ENCODE measurements around the gene CYP2A6. TPM values are rescaled to one million over a fixed set of nuclear protein-coding genes. Genes with fewer than 3 reads are reported as not detected.
"Not testable (repeated sequence)": the region's sequence is repeated elsewhere in the genome, so short reads cannot be mapped to it uniquely, and the experiment has no call there.

Gene CYP2A6
- not detected for polyA plus RNA-seq (2013, experiment 1 of 2)
- 0.51 TPM for polyA plus RNA-seq (2013, experiment 2 of 2)

- 83 to 100% methylated on average over 1 of the region's 3 CpGs for WGBS, 2 experiments (ENCODE audit: insufficient coverage in 2 of 2)
- H3K4me1 ChIP-seq (ENCODE audit: control insufficient read depth, insufficient read depth, low read length, poor library complexity, severe bottlenecking); H3K36me3 ChIP-seq (ENCODE audit: control insufficient read depth, insufficient read depth, low read length); H3K27ac ChIP-seq (ENCODE audit: low read depth, low read length, severe bottlenecking); H3K9me3 ChIP-seq (ENCODE audit: control insufficient read depth, low read length); H3K4me3 ChIP-seq (ENCODE audit: extremely low read depth, insufficient read depth, low read length, poor library complexity, severe bottlenecking): not testable (repeated sequence)
These were observed at the start of gene CYP2A6 for GRCh38 chr19:40850277-40850676. Gene CYP2A6 (minus strand): TSS chr19:40850447. CDS start chr19:40850426, 21 bp downstream.

- not testable (repeated sequence) for H3K4me1 ChIP-seq (ENCODE audit: control insufficient read depth, insufficient read depth, low read length, poor library complexity, severe bottlenecking); H3K27ac ChIP-seq (ENCODE audit: low read depth, low read length, severe bottlenecking); H3K4me3 ChIP-seq (ENCODE audit: extremely low read depth, insufficient read depth, low read length, poor library complexity, severe bottlenecking); H3K36me3 ChIP-seq (ENCODE audit: control insufficient read depth, insufficient read depth, low read length); H3K9me3 ChIP-seq (ENCODE audit: control insufficient read depth, low read length)
- WGBS, 2 experiments (ENCODE audit: insufficient coverage in 2 of 2), result 94 to 97% methylated on average over 3 to 6 of the region's 12 CpGs
These were observed 49.7 kb upstream of the CYP2A6 start for GRCh38 chr19:40899964-40900363.

- WGBS, 2 experiments (ENCODE audit: insufficient coverage in 2 of 2), result 91 to 93% methylated on average over 7 to 9 of the region's 13 CpGs
- H3K4me3 ChIP-seq (ENCODE audit: extremely low read depth, insufficient read depth, low read length, poor library complexity, severe bottlenecking); H3K9me3 ChIP-seq (ENCODE audit: control insufficient read depth, low read length); H3K27ac ChIP-seq (ENCODE audit: low read depth, low read length, severe bottlenecking); H3K4me1 ChIP-seq (ENCODE audit: control insufficient read depth, insufficient read depth, low read length, poor library complexity, severe bottlenecking); H3K36me3 ChIP-seq (ENCODE audit: control insufficient read depth, insufficient read depth, low read length): not testable (repeated sequence)
These were observed 46.9 kb upstream of the CYP2A6 start for GRCh38 chr19:40896843-40897789.

- Histone ChIP-seq H3K27ac (ENCODE audit: low read depth, low read length, severe bottlenecking) (no peak overlapping the region), H3K36me3 (ENCODE audit: control insufficient read depth, insufficient read depth, low read length) (no peaks in the 10 kb centered on the region), H3K4me3 (ENCODE audit: extremely low read depth, insufficient read depth, low read length, poor library complexity, severe bottlenecking) (no peak overlapping the region), H3K4me1 (ENCODE audit: control insufficient read depth, insufficient read depth, low read length, poor library complexity, severe bottlenecking) (no peaks in the 10 kb centered on the region), H3K9me3 (ENCODE audit: control insufficient read depth, low read length) (no peaks in the 10 kb centered on the region)
- 96 to 100% methylated on average over 1 to 3 of the region's 5 CpGs for WGBS, 2 experiments (ENCODE audit: insufficient coverage in 2 of 2)
These were observed 46.2 kb upstream of the CYP2A6 start for GRCh38 chr19:40896418-40896796.

- H3K27ac ChIP-seq (ENCODE audit: low read depth, low read length, severe bottlenecking), result no peak overlapping the region
- H3K4me1 ChIP-seq (ENCODE audit: control insufficient read depth, insufficient read depth, low read length, poor library complexity, severe bottlenecking), result no peaks in the 10 kb centered on the region
- no peak overlapping the region for H3K4me3 ChIP-seq (ENCODE audit: extremely low read depth, insufficient read depth, low read length, poor library complexity, severe bottlenecking)
- H3K36me3 ChIP-seq (ENCODE audit: control insufficient read depth, insufficient read depth, low read length), result no peaks in the 10 kb centered on the region
- no peaks in the 10 kb centered on the region for H3K9me3 ChIP-seq (ENCODE audit: control insufficient read depth, low read length)
These were observed 42.9 kb upstream of the CYP2A6 start for GRCh38 chr19:40893112-40893511.

- no peak overlapping the region for H3K4me3 ChIP-seq (ENCODE audit: extremely low read depth, insufficient read depth, low read length, poor library complexity, severe bottlenecking)
- no peaks in the 10 kb centered on the region for H3K9me3 ChIP-seq (ENCODE audit: control insufficient read depth, low read length)
- WGBS, 2 experiments (ENCODE audit: insufficient coverage in 2 of 2), result 68 to 76% methylated on average over 2 of the region's 3 CpGs
- no peaks in the 10 kb centered on the region for H3K36me3 ChIP-seq (ENCODE audit: control insufficient read depth, insufficient read depth, low read length)
- H3K4me1 ChIP-seq (ENCODE audit: control insufficient read depth, insufficient read depth, low read length, poor library complexity, severe bottlenecking), result no peaks in the 10 kb centered on the region
- H3K27ac ChIP-seq (ENCODE audit: low read depth, low read length, severe bottlenecking), result no peak overlapping the region
These were observed 39.1 kb upstream of the CYP2A6 start for GRCh38 chr19:40889366-40889765.

- WGBS, 2 experiments (ENCODE audit: insufficient coverage in 2 of 2), result 91 to 97% methylated on average over 2 to 3 of the region's 4 CpGs
- Histone ChIP-seq H3K36me3 (ENCODE audit: control insufficient read depth, insufficient read depth, low read length) (no peaks in the 10 kb centered on the region), H3K9me3 (ENCODE audit: control insufficient read depth, low read length) (no peaks in the 10 kb centered on the region), H3K4me3 (ENCODE audit: extremely low read depth, insufficient read depth, low read length, poor library complexity, severe bottlenecking) (no peak overlapping the region), H3K27ac (ENCODE audit: low read depth, low read length, severe bottlenecking) (no peak overlapping the region), H3K4me1 (ENCODE audit: control insufficient read depth, insufficient read depth, low read length, poor library complexity, severe bottlenecking) (no peaks in the 10 kb centered on the region)
These were observed 37.9 kb upstream of the CYP2A6 start for GRCh38 chr19:40888191-40888590.

GRCh38 chr19:40884187-40884931 lies 34.1 kb upstream of the CYP2A6 start:
- not testable (repeated sequence) for H3K9me3 ChIP-seq (ENCODE audit: control insufficient read depth, low read length); H3K4me1 ChIP-seq (ENCODE audit: control insufficient read depth, insufficient read depth, low read length, poor library complexity, severe bottlenecking); H3K27ac ChIP-seq (ENCODE audit: low read depth, low read length, severe bottlenecking); H3K4me3 ChIP-seq (ENCODE audit: extremely low read depth, insufficient read depth, low read length, poor library complexity, severe bottlenecking); H3K36me3 ChIP-seq (ENCODE audit: control insufficient read depth, insufficient read depth, low read length)
- no CpG with 5 or more reads among the region's 1 CpG for WGBS, 2 experiments (ENCODE audit: insufficient coverage in 2 of 2)

GRCh38 chr19:40882062-40882461 lies 31.8 kb upstream of the CYP2A6 start, which contains the start of gene CYP2A7:
Gene CYP2A7 (minus strand): TSS chr19:40882231. CDS start chr19:40882210, 21 bp downstream.
- H3K4me1 ChIP-seq (ENCODE audit: control insufficient read depth, insufficient read depth, low read length, poor library complexity, severe bottlenecking); H3K36me3 ChIP-seq (ENCODE audit: control insufficient read depth, insufficient read depth, low read length); H3K27ac ChIP-seq (ENCODE audit: low read depth, low read length, severe bottlenecking); H3K4me3 ChIP-seq (ENCODE audit: extremely low read depth, insufficient read depth, low read length, poor library complexity, severe bottlenecking); H3K9me3 ChIP-seq (ENCODE audit: control insufficient read depth, low read length): not testable (repeated sequence)
- 100% methylated on average over 2 of the region's 3 CpGs for WGBS, 2 experiments (ENCODE audit: insufficient coverage in 2 of 2)

- 90 to 100% methylated on average over 1 to 2 of the region's 4 CpGs for WGBS, 2 experiments (ENCODE audit: insufficient coverage in 2 of 2)
- H3K36me3 ChIP-seq (ENCODE audit: control insufficient read depth, insufficient read depth, low read length); H3K27ac ChIP-seq (ENCODE audit: low read depth, low read length, severe bottlenecking); H3K9me3 ChIP-seq (ENCODE audit: control insufficient read depth, low read length); H3K4me3 ChIP-seq (ENCODE audit: extremely low read depth, insufficient read depth, low read length, poor library complexity, severe bottlenecking); H3K4me1 ChIP-seq (ENCODE audit: control insufficient read depth, insufficient read depth, low read length, poor library complexity, severe bottlenecking): not testable (repeated sequence)
These were observed 29.1 kb upstream of the CYP2A6 start for GRCh38 chr19:40879349-40879748.

- not testable (repeated sequence) for H3K27ac ChIP-seq (ENCODE audit: low read depth, low read length, severe bottlenecking); H3K4me3 ChIP-seq (ENCODE audit: extremely low read depth, insufficient read depth, low read length, poor library complexity, severe bottlenecking); H3K9me3 ChIP-seq (ENCODE audit: control insufficient read depth, low read length); H3K36me3 ChIP-seq (ENCODE audit: control insufficient read depth, insufficient read depth, low read length); H3K4me1 ChIP-seq (ENCODE audit: control insufficient read depth, insufficient read depth, low read length, poor library complexity, severe bottlenecking)
- 17 to 67% methylated on average over 3 to 11 of the region's 23 CpGs for WGBS, 2 experiments (ENCODE audit: insufficient coverage in 2 of 2)
These were observed 25.3 kb upstream of the CYP2A6 start for GRCh38 chr19:40875526-40875951.
